Measurements from ENCODE around the gene MAGOH.

- TF ChIP-seq POLR2AphosphoS5 (IDR thresholded peaks at IDR 0.05) (no peak), CTCF (IDR thresholded peaks at IDR 0.05) (no peak)
Measured at GRCh38 chr1:53250325-53250724, 12.0 kb upstream of the MAGOH start.
